GM10847 (cell line): ENCODE results near the gene DPP9.

Experiments
- POLR2A ChIP-seq: IDR thresholded peaks from 2 replicates; pipeline ENCODE4 v1.6.1; 2011; ENCODE audit not compliant: insufficient read length; ENCODE audit errors: extremely low read depth

The DPP9 gene

GRCh38 chr19:4638828-4639530 lies 84.7 kb downstream of the DPP9 start, which contains the start of gene TNFAIP8L1:
Gene TNFAIP8L1 (plus strand): TSS chr19:4639516. CDS start chr19:4651870, 12,354 bp downstream.
- TF ChIP-seq POLR2A = no peak

GRCh38 chr19:4638317-4638716 lies 85.3 kb downstream of the DPP9 start:
- no peak for TF ChIP-seq POLR2A

GRCh38 chr19:4636761-4637160 lies 86.9 kb downstream of the DPP9 start:
- no peak for TF ChIP-seq POLR2A

GRCh38 chr19:4636151-4636717 lies 87.4 kb downstream of the DPP9 start:
- TF ChIP-seq POLR2A = no peak

- no peak for TF ChIP-seq POLR2A
Measured at GRCh38 chr19:4635754-4636116, 87.9 kb downstream of the DPP9 start.

- no peak for TF ChIP-seq POLR2A
Measured at GRCh38 chr19:4633140-4633967, 90.3 kb downstream of the DPP9 start.
